HG03469 (cell line): ENCODE results near the gene IFT43.

Experiments
- ATAC-seq: cut with Tn5 transposase; IDR thresholded peaks from one replicate; pipeline ENCODE4 v1.9.1; 2021; ENCODE audit warnings: mild to moderate bottlenecking, moderate library complexity, moderate number of reproducible peaks; ENCODE audit not compliant: unreplicated experiment

The IFT43 gene

DNA sequence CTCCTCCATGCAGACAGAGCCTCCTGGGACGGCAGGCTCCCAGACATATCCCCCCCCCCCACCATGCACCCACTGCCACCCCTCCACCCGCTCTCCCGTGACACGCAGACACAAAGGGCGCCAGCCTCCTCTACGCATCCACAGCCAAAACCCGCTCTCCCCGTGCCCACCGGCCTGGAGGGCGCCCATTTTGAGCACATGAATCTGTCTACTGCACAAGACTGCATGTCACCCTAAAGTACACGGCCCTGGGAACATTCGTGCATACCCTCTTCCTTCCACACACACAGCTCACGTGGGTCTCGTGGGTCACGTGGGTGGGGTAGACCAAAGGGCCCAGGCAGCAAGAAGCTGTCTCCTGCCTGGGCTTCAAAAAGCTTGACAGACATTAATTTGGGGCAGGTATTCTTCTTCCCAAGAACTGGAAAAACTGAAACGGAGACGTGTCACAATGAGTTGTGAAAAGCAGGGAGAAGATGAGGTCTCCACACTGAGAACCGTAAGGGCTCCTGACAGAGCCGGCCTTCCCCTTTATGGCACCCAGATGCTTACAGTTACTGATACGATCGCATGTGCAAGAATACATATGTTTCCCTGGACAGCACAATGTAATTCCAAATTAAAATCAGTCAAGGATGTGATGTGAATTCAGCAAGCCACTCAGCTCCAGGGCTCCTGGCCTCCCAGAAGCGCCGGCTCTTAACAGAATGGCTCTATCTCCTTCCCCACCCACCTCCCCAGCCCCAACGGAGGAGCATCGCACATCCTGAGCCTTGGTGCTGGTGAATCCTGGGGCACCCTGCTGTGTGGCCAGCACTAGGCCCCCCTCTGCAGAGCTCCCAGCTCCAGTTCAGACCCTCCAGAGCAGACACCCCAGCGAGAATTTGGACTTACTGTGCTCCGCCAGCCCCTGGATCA, 5.7 kb upstream of the IFT43 start:
- no peak for ATAC-seq

GRCh38 chr14:75980856-75981255, 4.7 kb upstream of the IFT43 start:
- no peak for ATAC-seq

GRCh38 chr14:75981426-75982265, 3.9 kb upstream of the IFT43 start, which contains the start of gene TGFB3:
Gene TGFB3 (minus strand): TSS chr14:75981995. CDS start chr14:75980893, 1,102 bp downstream.
- ATAC-seq, result no peak

DNA sequence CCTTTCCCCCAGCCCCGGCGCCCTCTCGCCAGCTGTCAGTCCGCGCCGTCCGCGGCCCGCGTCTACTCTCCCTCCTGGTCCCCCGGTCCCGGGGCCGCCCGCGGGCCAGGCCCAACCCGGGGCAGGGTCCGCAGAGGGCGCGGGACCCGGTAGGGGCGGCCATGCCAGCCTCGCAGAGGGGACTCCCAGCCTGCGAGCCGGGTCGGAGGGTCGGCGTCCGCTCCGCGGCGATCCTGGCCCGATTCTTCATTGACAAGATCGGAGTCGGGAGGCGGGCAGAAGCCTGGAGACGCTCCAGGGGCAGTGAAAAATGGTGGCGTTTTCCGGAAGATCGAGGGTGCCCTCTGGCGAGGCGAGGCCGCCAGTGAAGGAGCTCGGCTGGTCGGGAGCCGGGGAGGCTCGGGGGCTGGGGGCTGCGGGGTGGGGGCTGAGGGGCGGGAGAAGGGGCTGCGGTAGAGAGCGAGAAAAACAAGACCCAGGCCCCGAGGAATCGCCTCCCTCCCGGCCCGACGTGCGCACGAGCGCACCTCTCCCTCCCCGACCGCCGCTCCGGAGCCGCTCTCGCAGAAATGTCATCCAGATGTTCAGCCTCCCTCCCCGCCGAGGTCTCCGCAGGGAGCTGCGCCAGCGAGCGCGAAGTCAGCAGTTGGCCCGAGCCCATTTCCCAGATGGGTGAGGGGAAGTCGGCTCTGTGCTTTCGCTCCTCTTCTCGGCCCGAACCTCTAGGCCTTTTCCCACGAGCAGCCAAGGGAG, 3.1 kb upstream of the IFT43 start:
- no peak for ATAC-seq

DNA sequence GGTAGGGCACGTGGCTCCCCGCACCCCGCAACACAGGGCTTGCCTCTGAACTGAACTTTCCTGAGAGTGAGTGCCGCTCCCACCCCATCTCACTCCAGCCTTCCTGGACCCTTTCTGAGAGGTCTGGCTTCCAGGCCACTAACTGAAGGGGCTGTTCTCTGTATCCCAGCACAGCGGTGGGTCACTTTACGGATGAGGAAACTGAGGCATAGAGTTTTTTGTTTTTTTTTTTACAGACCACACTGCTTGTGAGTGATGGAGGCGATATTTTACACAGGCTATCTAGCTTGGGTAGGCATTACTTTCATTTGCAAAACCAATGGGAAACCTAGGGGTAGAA, 2.6 kb upstream of the IFT43 start:
- ATAC-seq, result no peak

GRCh38 chr14:75984674-75985073, 889 bp upstream of the IFT43 start:
- ATAC-seq, result no peak

DNA sequence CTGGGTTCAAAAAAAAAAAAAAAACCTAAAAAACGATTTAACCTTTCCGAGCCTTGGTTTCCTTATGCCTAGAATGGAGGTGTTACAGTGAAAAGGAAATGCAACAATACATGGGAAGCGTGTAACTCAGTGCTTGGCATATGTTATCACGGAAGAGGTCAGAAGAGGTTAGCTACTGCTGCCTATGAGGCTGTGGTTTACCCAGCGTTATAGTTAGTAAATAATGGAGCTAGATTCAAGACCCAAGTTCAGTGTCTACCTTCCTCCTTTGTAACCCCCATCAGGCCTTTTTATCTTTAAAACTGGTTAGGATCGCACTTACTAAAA, 839 bp downstream of the IFT43 start:
- ATAC-seq, result no peak

DNA sequence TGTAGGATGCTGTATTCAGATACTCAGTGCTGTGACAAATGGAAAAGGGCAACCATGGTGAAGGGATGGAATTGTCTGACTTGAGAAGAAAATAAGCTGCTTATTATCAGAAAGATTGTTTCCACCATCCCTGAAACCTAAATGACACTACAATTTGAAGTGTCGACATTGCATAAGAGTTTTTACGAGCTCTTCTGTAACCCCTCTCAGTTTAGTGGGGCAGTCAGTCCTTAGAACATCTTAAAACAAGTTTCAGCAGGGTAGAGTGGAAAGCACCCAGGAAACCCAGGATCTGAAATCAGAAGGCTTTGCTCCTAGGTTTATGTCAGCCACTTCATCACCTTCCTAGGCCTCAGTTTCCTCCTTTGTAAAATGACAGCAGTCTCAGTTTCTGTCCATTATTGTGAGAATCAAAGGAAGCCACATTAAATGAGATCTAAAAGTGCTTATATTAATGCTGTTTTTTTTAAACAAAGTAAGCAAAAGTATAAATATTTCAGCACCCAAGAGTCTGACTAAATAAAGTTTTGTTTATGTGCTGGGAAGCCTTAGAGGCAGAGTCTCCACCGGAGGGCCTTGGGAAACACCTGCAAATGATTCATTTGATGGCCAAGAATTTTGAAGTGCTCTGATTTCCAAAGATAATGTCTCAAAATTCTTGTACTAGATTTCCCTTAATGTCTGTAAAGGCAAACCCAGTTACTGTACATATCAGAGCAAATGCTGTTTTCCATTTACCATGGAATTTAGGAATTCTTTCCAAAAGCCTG, 1.8 kb downstream of the IFT43 start:
- ATAC-seq, result no peak

GRCh38 chr14:75989134-75989533, 3.6 kb downstream of the IFT43 start:
- no peak for ATAC-seq

DNA sequence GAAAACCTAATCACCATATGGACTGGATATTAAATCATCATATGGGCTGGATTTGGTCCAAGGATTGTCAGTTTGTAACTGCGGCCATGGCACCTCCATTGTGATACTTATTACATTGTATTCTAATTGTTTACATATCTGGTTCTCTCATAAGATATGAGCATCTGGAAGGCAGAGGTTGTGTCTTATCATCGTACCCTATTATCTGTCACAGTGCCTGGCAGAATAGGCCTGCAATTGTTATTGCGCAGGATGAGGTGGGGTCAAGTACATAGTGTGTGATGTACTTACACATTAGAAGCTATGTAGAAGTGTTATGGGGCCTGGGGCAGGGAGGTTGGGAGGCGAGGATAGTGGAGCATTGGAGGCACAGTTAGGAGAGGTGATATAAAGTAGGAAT, 4.7 kb downstream of the IFT43 start:
- no peak for ATAC-seq

DNA sequence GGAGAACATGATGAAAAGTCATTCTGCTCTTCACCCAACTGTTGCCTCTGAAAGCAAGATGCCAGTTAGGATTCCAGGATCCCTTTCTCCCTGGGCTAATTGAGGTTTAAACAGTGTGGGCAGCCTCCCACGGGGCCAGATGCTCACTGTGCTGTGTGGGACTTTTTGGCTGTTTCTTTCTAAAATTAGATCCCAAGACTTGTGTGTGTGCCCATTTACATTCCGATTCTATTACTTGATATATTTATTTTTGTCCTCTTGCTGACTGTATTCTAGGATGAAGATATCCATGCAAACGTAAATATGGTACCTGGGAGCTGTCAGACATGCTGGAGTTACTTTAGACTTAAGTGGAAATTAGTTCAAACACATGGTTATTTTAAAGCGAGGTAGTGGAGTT, 6.2 kb downstream of the IFT43 start:
- ATAC-seq, result no peak

DNA sequence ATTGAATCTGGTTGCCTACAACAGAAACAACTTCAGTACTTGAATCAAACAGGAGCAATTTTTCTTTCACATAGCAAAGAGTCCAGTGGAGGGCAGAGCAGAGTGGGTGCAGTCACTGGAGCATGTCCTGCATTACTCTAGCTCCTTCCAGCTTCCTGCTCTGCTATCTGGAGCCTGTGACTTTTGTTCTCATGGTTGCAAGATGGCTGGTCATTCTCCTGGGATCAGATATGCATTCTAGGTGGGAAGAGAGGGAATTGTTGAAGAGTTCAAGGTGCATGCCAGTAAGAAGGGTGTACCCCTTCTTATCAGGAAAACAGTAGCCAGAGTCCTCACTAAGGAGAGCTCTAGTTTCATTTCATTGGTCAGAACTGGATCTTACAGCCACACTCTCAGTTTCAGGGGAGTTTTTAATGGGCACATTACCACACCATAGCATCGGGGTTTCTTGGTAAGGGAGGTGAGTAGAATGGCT, 8.0 kb downstream of the IFT43 start:
- no peak for ATAC-seq

DNA sequence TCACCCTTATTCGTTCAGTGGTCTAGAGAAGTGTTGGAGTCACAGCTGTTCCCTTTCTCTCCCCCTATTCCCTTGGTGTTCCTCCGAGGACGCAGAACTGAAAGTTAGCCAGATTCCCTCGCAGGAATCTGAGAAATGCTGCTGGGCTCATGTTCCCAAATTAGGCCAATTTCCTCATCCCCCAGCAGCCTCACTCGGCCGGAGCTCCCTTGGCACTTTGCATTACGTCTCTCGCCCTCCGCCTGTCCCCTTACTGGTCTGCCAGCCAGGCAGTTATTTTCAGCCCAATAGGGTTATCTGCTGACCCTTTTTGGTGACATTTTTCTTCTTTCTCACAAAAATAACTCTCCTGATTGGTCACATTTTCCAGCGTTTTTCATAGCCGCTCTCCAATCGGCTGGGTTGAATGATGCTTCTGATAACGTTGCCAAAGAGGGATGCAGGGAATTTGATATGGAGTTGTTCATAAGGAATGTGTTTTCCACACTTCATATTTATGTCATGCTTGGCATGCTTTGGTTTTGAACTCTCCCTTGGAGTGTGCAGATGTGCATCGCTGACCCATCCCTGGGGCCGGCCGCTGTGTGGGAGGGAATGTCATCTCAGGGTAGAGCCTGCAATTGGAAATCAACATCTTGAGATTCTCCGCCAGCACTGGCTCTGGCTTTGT, 9.9 kb downstream of the IFT43 start:
- ATAC-seq, result no peak

GRCh38 chr14:75996488-75996887, 10.9 kb downstream of the IFT43 start:
- ATAC-seq, result no peak

- no peak for ATAC-seq
Observed at GRCh38 chr14:75999511-76000190, 14.1 kb downstream of the IFT43 start.

GRCh38 chr14:76002383-76002782, 16.8 kb downstream of the IFT43 start:
- no peak for ATAC-seq

GRCh38 chr14:76006253-76006652, 20.7 kb downstream of the IFT43 start:
- ATAC-seq, result no peak

- ATAC-seq, result no peak
Observed at GRCh38 chr14:76007379-76007778, 21.8 kb downstream of the IFT43 start.

GRCh38 chr14:76007852-76008251, 22.3 kb downstream of the IFT43 start:
- no peak for ATAC-seq
